ENCODE measurements around the gene CIBAR2.

The CIBAR2 gene

DNA sequence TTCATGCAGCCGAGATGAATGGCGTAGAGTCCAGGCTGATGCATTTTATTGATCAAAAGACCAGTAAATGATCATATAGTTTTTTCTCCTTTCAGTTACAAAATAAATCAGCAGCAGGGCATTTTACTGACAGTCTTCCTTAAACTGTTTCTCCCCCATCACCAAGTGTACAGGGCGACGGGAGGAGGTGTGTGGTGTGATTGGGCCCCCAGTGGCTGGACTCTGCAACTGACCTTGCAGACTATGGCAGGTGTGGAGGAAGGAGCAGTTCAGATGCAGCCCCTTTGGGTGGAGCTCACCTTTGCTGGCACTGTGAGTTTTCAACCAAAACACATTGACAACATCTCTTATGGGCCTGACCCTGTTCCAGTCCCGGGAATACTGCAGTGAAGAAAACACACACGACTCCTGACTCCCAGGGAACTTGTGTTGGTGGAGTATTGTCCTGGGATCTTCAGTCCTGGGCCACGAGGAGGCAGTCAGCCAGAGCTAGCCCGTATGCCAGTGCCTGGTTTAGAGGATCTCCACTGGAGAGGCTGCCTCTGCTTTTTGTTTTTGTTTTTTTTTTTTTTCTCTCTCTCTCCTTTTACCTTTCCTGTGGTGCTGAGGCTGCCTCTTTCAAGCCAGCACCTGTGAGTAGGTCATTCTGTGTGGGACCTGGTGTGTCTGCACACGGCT lies 54.9 kb downstream of the CIBAR2 start:
- Histone ChIP-seq H3K79me2 (ENCODE audit: control insufficient read depth, insufficient read depth, low read length, poor library complexity) (no peaks in the 10 kb centered on the region), H4K8ac (ENCODE audit: low read depth, low read length) (no peak overlapping the region), H3K36me3 (ENCODE audit: control insufficient read depth in 1 of 2, insufficient read depth in 2 of 2, low read length in 2 of 2) (no peaks in the 10 kb centered on the region), H3K27ac (ENCODE audit: low read depth, low read length) (no peak overlapping the region), H3K23ac (ENCODE audit: low read length) (no peak overlapping the region), H3K18ac (ENCODE audit: low read length) (no peak overlapping the region), H3K4ac (ENCODE audit: low read depth, low read length) (no peak overlapping the region), H2BK120ac (ENCODE audit: insufficient read depth, low read length, poor library complexity) (no peak overlapping the region), H3K9me3 (ENCODE audit: insufficient read depth, low read depth, low read length) (peaks cover 2% of the 10 kb centered on the region), H3K4me2 (ENCODE audit: low read length) (no peak overlapping the region), H2AK5ac (ENCODE audit: low read length) (no peak overlapping the region), H2BK12ac (ENCODE audit: low read length) (no peak overlapping the region), H3K4me1 (ENCODE audit: control insufficient read depth in 1 of 2, insufficient read depth in 2 of 2, low read length in 2 of 2) (peaks cover 3 to 5% of the 10 kb centered on the region in 2 experiments), H2AFZ (ENCODE audit: insufficient read depth, low read length, poor library complexity) (no peak overlapping the region), H3K14ac (ENCODE audit: low read length) (no peak overlapping the region), H3K4me3 (ENCODE audit: low read depth, low read length) (no peak overlapping the region), H4K12ac (ENCODE audit: low read depth, low read length) (no peak overlapping the region), H3K9ac (ENCODE audit: low read length) (no peak overlapping the region), H3K27me3 (ENCODE audit: insufficient read depth, low read length) (no peaks in the 10 kb centered on the region), H4K91ac (ENCODE audit: low read depth, low read length) (no peak overlapping the region), H3K79me1 (ENCODE audit: low read length) (no peaks in the 10 kb centered on the region), H2BK5ac (ENCODE audit: low read depth, low read length, poor library complexity) (no peak overlapping the region)
- no CpG with 5 or more reads among the region's 9 CpGs for WGBS (ENCODE audit: extremely low coverage, insufficient coverage, insufficient read length)
- DNase-seq = peak in 1 of 2 donors; percentile 25

DNA sequence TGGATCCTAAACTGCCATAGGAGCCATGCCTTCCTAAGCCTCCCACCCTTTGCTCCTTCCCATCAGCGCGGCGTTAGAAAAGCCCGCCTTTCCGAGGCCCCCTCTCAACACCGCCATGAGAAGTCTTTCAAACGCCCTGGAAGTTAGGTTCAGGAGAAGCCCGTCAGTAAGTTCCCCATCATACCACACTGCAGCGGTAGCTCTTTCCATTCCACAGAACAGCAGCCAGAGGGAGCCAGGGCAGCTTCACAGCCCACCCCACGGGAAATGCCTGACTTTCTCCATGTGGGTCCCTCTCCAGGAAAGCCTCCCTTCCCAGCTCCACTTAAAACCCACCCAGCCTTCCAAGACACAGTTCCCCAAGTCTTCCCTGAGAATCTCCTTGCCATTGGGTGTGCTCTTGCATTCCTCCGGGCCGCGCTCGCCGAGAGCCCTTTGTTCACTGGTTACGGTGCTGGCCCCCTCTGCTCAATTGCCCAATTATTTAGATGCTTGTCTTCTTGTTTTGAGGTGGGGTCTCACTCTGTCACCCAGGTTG lies 56.0 kb downstream of the CIBAR2 start:
- Histone ChIP-seq H3K9ac (ENCODE audit: low read length) (no peak overlapping the region), H2BK12ac (ENCODE audit: low read length) (no peak overlapping the region), H2AK5ac (ENCODE audit: low read length) (no peak overlapping the region), H3K18ac (ENCODE audit: low read length) (no peak overlapping the region), H3K4me2 (ENCODE audit: low read length) (no peak overlapping the region), H2BK5ac (ENCODE audit: low read depth, low read length, poor library complexity) (no peak overlapping the region), H3K4me1 (ENCODE audit: control insufficient read depth in 1 of 2, insufficient read depth in 2 of 2, low read length in 2 of 2) (peaks cover 3 to 5% of the 10 kb centered on the region in 2 experiments), H3K79me2 (ENCODE audit: control insufficient read depth, insufficient read depth, low read length, poor library complexity) (no peaks in the 10 kb centered on the region), H2AFZ (ENCODE audit: insufficient read depth, low read length, poor library complexity) (no peak overlapping the region), H3K9me3 (ENCODE audit: insufficient read depth, low read depth, low read length) (peaks cover 2% of the 10 kb centered on the region), H3K23ac (ENCODE audit: low read length) (no peak overlapping the region), H3K14ac (ENCODE audit: low read length) (no peak overlapping the region), H3K36me3 (ENCODE audit: control insufficient read depth in 1 of 2, insufficient read depth in 2 of 2, low read length in 2 of 2) (no peaks in the 10 kb centered on the region), H3K4ac (ENCODE audit: low read depth, low read length) (no peak overlapping the region), H4K91ac (ENCODE audit: low read depth, low read length) (no peak overlapping the region), H3K27ac (ENCODE audit: low read depth, low read length) (no peak overlapping the region), H4K12ac (ENCODE audit: low read depth, low read length) (no peak overlapping the region), H3K27me3 (ENCODE audit: insufficient read depth, low read length) (no peaks in the 10 kb centered on the region), H2BK120ac (ENCODE audit: insufficient read depth, low read length, poor library complexity) (no peak overlapping the region), H3K79me1 (ENCODE audit: low read length) (no peaks in the 10 kb centered on the region), H4K8ac (ENCODE audit: low read depth, low read length) (no peak overlapping the region), H3K4me3 (ENCODE audit: low read depth, low read length) (no peak overlapping the region)
- no CpG with 5 or more reads among the region's 16 CpGs for WGBS (ENCODE audit: extremely low coverage, insufficient coverage, insufficient read length)
- DNase-seq = no peak

DNA sequence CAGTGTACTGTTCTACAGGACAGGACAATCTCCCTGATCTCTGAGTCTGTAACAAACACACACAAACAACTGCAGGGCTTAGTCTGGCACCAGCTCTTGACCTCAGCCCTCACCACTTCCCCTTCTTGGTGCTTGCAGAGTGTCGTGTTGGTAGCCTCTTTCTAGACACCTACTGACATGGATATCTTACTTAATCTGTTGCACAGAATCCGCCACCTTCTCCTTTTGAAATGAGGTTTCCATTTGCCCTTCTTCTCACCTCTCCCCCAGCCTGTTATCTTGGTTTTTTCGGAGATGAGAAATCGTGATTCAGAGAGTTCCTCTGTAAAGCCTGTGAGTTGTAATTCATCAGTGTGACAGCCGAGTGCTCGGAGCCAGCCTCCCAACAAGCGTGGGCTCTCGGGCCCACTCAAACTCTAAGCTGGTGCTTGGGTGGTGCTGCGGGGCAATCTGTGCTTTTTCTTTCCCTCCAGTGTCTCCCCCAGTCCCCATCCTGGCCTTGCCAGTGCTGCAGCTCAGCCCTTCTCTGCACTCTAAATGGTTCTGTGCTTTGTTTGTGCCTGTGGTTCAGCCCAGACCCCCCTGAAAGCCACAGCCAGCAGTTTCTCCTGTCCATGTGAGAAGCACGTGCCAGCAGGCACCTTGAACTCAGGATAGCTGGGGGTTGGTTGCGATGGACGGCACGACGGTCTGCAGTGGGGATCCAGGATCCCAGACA lies 56.6 kb downstream of the CIBAR2 start:
- Histone ChIP-seq H3K4me1 (ENCODE audit: control insufficient read depth in 1 of 2, insufficient read depth in 2 of 2, low read length in 2 of 2) (peaks cover 3 to 6% of the 10 kb centered on the region in 2 experiments), H3K4me2 (ENCODE audit: low read length) (no peak overlapping the region), H2AK5ac (ENCODE audit: low read length) (no peak overlapping the region), H3K4me3 (ENCODE audit: low read depth, low read length) (no peak overlapping the region), H3K14ac (ENCODE audit: low read length) (no peak overlapping the region), H3K9me3 (ENCODE audit: insufficient read depth, low read depth, low read length) (peaks cover 2% of the 10 kb centered on the region), H2BK5ac (ENCODE audit: low read depth, low read length, poor library complexity) (no peak overlapping the region), H3K9ac (ENCODE audit: low read length) (no peak overlapping the region), H2AFZ (ENCODE audit: insufficient read depth, low read length, poor library complexity) (no peak overlapping the region), H2BK12ac (ENCODE audit: low read length) (no peak overlapping the region), H3K4ac (ENCODE audit: low read depth, low read length) (no peak overlapping the region), H3K27me3 (ENCODE audit: insufficient read depth, low read length) (no peaks in the 10 kb centered on the region), H3K36me3 (ENCODE audit: control insufficient read depth in 1 of 2, insufficient read depth in 2 of 2, low read length in 2 of 2) (no peaks in the 10 kb centered on the region), H3K79me1 (ENCODE audit: low read length) (no peaks in the 10 kb centered on the region), H4K8ac (ENCODE audit: low read depth, low read length) (no peak overlapping the region), H2BK120ac (ENCODE audit: insufficient read depth, low read length, poor library complexity) (no peak overlapping the region), H4K91ac (ENCODE audit: low read depth, low read length) (no peak overlapping the region), H3K27ac (ENCODE audit: low read depth, low read length) (no peak overlapping the region), H4K12ac (ENCODE audit: low read depth, low read length) (no peak overlapping the region), H3K23ac (ENCODE audit: low read length) (no peak overlapping the region), H3K18ac (ENCODE audit: low read length) (no peak overlapping the region), H3K79me2 (ENCODE audit: control insufficient read depth, insufficient read depth, low read length, poor library complexity) (no peaks in the 10 kb centered on the region)
- WGBS (ENCODE audit: extremely low coverage, insufficient coverage, insufficient read length) = no CpG with 5 or more reads among the region's 14 CpGs
- DNase-seq = peak; percentile 4 to 19

DNA sequence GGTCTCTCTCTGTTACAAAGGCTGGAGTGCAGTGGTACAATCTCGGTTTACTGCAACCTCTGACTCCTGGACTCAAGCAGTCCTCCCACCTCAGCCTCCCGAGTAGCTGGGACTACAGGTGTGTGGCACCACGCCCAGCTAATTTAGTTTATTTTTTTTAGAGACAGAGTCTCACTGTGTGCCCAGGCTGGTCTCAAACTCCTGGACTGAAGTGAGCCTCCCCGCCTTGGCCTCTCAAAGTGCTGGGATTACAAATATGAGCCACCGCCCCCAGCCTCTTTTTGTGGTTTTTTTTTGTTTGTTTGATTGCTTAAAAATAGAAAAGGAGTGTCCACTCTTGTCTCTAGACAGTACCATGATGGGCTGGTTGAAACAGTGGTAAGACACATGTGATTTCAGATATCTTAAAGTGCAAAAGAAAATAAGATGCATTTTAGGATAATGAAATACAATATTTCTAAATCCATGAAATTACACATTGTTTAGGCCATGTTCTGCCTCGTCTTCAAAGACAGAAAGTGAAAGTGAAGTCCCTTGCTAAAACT lies 57.3 kb downstream of the CIBAR2 start:
- WGBS (ENCODE audit: extremely low coverage, insufficient coverage, insufficient read length) = no CpG with 5 or more reads among the region's 6 CpGs
- H2AK5ac ChIP-seq (ENCODE audit: low read length) = no peak overlapping the region
- no peak overlapping the region for H3K4ac ChIP-seq (ENCODE audit: low read depth, low read length)

More for the DNA sequence above, 57.3 kb downstream of the CIBAR2 start:
- H4K8ac ChIP-seq (ENCODE audit: low read depth, low read length) = no peak overlapping the region
- no peaks in the 10 kb centered on the region for H3K79me2 ChIP-seq (ENCODE audit: control insufficient read depth, insufficient read depth, low read length, poor library complexity)
- H3K4me2 ChIP-seq (ENCODE audit: low read length) = no peak overlapping the region
- H4K91ac ChIP-seq (ENCODE audit: low read depth, low read length) = no peak overlapping the region
- no peak overlapping the region for H2BK120ac ChIP-seq (ENCODE audit: insufficient read depth, low read length, poor library complexity)
- no peak for DNase-seq
- no peak overlapping the region for H2BK12ac ChIP-seq (ENCODE audit: low read length)
- H3K27me3 ChIP-seq (ENCODE audit: insufficient read depth, low read length) = no peaks in the 10 kb centered on the region
- H3K9me3 ChIP-seq (ENCODE audit: insufficient read depth, low read depth, low read length) = peaks cover 2% of the 10 kb centered on the region
- no peak overlapping the region for H2AFZ ChIP-seq (ENCODE audit: insufficient read depth, low read length, poor library complexity)
- H2BK5ac ChIP-seq (ENCODE audit: low read depth, low read length, poor library complexity) = no peak overlapping the region
- no peak overlapping the region for H3K27ac ChIP-seq (ENCODE audit: low read depth, low read length)
- no peak overlapping the region for H3K18ac ChIP-seq (ENCODE audit: low read length)
- no peak overlapping the region for H3K4me3 ChIP-seq (ENCODE audit: low read depth, low read length)
- no peaks in the 10 kb centered on the region for H3K36me3 ChIP-seq (ENCODE audit: control insufficient read depth in 1 of 2, insufficient read depth in 2 of 2, low read length in 2 of 2)
- no peak overlapping the region for H3K9ac ChIP-seq (ENCODE audit: low read length)
- H3K79me1 ChIP-seq (ENCODE audit: low read length) = no peaks in the 10 kb centered on the region
- no peak overlapping the region for H4K12ac ChIP-seq (ENCODE audit: low read depth, low read length)
- H3K14ac ChIP-seq (ENCODE audit: low read length) = no peak overlapping the region
- peaks cover 3 to 8% of the 10 kb centered on the region in 2 experiments for H3K4me1 ChIP-seq (ENCODE audit: control insufficient read depth in 1 of 2, insufficient read depth in 2 of 2, low read length in 2 of 2)
- H3K23ac ChIP-seq (ENCODE audit: low read length) = no peak overlapping the region

All from trophoblast cell (in vitro differentiated cells and primary cell).